Tibial nerve (tissue), 4 donors: ENCODE measurements around the gene GDF7. TPM values are rescaled to one million over a fixed set of nuclear protein-coding genes. Genes with fewer than 3 reads are reported as not detected.

Experiments used
- DNase-seq, 2 donors: peaks; one replicate each; pipeline ENCODE4 v3.0.0-alpha.2; 2019; ENCODE audit warnings: low spot score in 2 of 2
- H3K27ac ChIP-seq, 4 donors: fragments of 200-600 bp; sonication (generic) in 3 of 4; one replicate each; pipeline ENCODE4 v1.5.1; 2017 to 2019; ENCODE audit warnings: mild to moderate bottlenecking in 1 of 4
- H3K27me3 ChIP-seq, 2 donors: fragments of 200-600 bp; sonication (generic) in 1 of 2; one replicate each; pipeline versions ENCODE4 v1.5.1 to v1.6.0; 2017 to 2019
- H3K36me3 ChIP-seq, 3 donors: fragments of 200-600 bp; sonication (generic); one replicate each; pipeline ENCODE4 v1.5.1; 2018 to 2019
- H3K4me1 ChIP-seq, 4 donors: fragments of 200-600 bp; sonication (generic) in 3 of 4; one replicate each; pipeline ENCODE4 v1.5.1; 2017 to 2019
- H3K4me3 ChIP-seq, 4 donors: fragments of 200-600 bp; sonication (generic) in 3 of 4; one replicate each; pipeline ENCODE4 v1.5.1; 2017 to 2019; ENCODE audit warnings: mild to moderate bottlenecking in 1 of 4, moderate library complexity in 1 of 4
- H3K9me3 ChIP-seq, 4 donors: fragments of 200-600 bp; sonication (generic) in 3 of 4; one replicate each; pipeline ENCODE4 v1.5.1; 2017 to 2019
- CTCF ChIP-seq, 5 experiments: fragments of 200-600 bp in 3 of 5; fragments of 450-650 bp in 2 of 5; sonication (generic) in 3 of 5; IDR thresholded peaks; one replicate each; pipeline ENCODE4 v1.5.1; 2016 to 2019; ENCODE audit warnings: antibody characterized with exemption in 5 of 5, mild to moderate bottlenecking in 3 of 5, moderate library complexity in 2 of 5
- EP300 ChIP-seq, 2 donors: sonication (generic); formaldehyde crosslinking; IDR thresholded peaks; one replicate each; pipeline ENCODE4 v1.6.1; 2017; ENCODE audit warnings: antibody characterized with exemption in 2 of 2, mild to moderate bottlenecking in 1 of 2
- POLR2A ChIP-seq, 2 donors: fragments of 450-650 bp; IDR thresholded peaks; one replicate each; pipeline ENCODE4 v1.6.1; 2017; ENCODE audit warnings: antibody characterized with exemption in 2 of 2, mild to moderate bottlenecking in 2 of 2, moderate library complexity in 2 of 2
- WGBS, 2 donors: methylation state at CpG; one replicate each; pipeline ENCODE4 v1.1.5; 2018; 5-methylcytosine and 5-hydroxymethylcytosine counted together
- total RNA-seq, 4 donors: library from RNA; depleted of rRNA; stranded (reverse); fragments of >200 nt; gene quantifications; one replicate each; pipeline ENCODE4 v1.1.0, GENCODE V29; 2016

Gene GDF7
- total RNA-seq, 4 donors from 2014 or later, result 6.3 to 20.0 (median 16.6) TPM

- Histone ChIP-seq H3K9me3 (no peaks in the 10 kb centered on the region), H3K4me1 (peaks cover 0 to 45% (median 14%) of the 10 kb centered on the region in 4 donors), H3K4me3 (no peak overlapping the region), H3K27ac (peak overlapping the region in 3 of 4 donors; percentile 16 to 64 (median 61)), H3K27me3 (no peaks in the 10 kb centered on the region), H3K36me3 (peaks cover 0 to 87% (median 0%) of the 10 kb centered on the region in 3 donors)
- no peak for DNase-seq
- TF ChIP-seq EP300 (IDR thresholded peaks at IDR 0.05) (no peak), CTCF (IDR thresholded peaks at IDR 0.05) (no peak), POLR2A (IDR thresholded peaks at IDR 0.05) (no peak)
- 64 to 74% methylated on average over 12 to 13 of the region's 14 CpGs for WGBS, 2 donors
Observed at GRCh38 chr2:20640411-20641122, 26.4 kb upstream of the GDF7 start.

- peak overlapping the region in 2 of 4 donors; percentile 61 to 64 for H3K27ac ChIP-seq
- H3K4me3 ChIP-seq, result no peak overlapping the region
- 74 to 80% methylated on average over 21 to 23 of the region's 23 CpGs for WGBS, 2 donors
- H3K36me3 ChIP-seq, result peaks cover 0 to 91% (median 0%) of the 10 kb centered on the region in 3 donors
- TF ChIP-seq EP300 (IDR thresholded peaks at IDR 0.05) (peak in 1 of 2 donors; percentile 53), CTCF (IDR thresholded peaks at IDR 0.05) (no peak), POLR2A (IDR thresholded peaks at IDR 0.05) (no peak)
- H3K9me3 ChIP-seq, result no peaks in the 10 kb centered on the region
- H3K4me1 ChIP-seq, result peaks cover 0 to 37% (median 9%) of the 10 kb centered on the region in 4 donors
- H3K27me3 ChIP-seq, result no peaks in the 10 kb centered on the region
- DNase-seq, result no peak
Observed at GRCh38 chr2:20641123-20641985, 25.6 kb upstream of the GDF7 start.

- no peak overlapping the region for H3K4me3 ChIP-seq
- no peaks in the 10 kb centered on the region for H3K27me3 ChIP-seq
- H3K27ac ChIP-seq, result peak overlapping the region in 3 of 4 donors; percentile 17 to 64 (median 61)
- no peaks in the 10 kb centered on the region for H3K9me3 ChIP-seq
- peak; percentile 62 to 71 for DNase-seq
- peaks cover 0 to 91% (median 0%) of the 10 kb centered on the region in 3 donors for H3K36me3 ChIP-seq
- 39 to 43% methylated on average over 19 to 23 of the region's 26 CpGs for WGBS, 2 donors
- TF ChIP-seq CTCF (IDR thresholded peaks at IDR 0.05) (peak; percentile 92 to 98 (median 96)), EP300 (IDR thresholded peaks at IDR 0.05) (peak in 1 of 2 donors; percentile 24), POLR2A (IDR thresholded peaks at IDR 0.05) (no peak)
- H3K4me1 ChIP-seq, result peaks cover 0 to 35% (median 8%) of the 10 kb centered on the region in 4 donors
Observed at GRCh38 chr2:20642055-20642971, 24.6 kb upstream of the GDF7 start.

- H3K4me1 ChIP-seq, result peaks cover 0 to 39% (median 9%) of the 10 kb centered on the region in 4 donors
- H3K27me3 ChIP-seq, result no peaks in the 10 kb centered on the region
- no peak for DNase-seq
- WGBS, 2 donors, result 94 to 95% methylated on average over 7 of the region's 7 CpGs
- H3K4me3 ChIP-seq, result no peak overlapping the region
- H3K9me3 ChIP-seq, result no peaks in the 10 kb centered on the region
- H3K36me3 ChIP-seq, result peaks cover 0 to 83% (median 0%) of the 10 kb centered on the region in 3 donors
- no peak overlapping the region for H3K27ac ChIP-seq
- TF ChIP-seq POLR2A (IDR thresholded peaks at IDR 0.05), result no peak
- no peak for TF ChIP-seq EP300 (IDR thresholded peaks at IDR 0.05)
- TF ChIP-seq CTCF (IDR thresholded peaks at IDR 0.05), result no peak
Observed at GRCh38 chr2:20643060-20643459, 23.9 kb upstream of the GDF7 start.
